Stimulated activated CD8-positive, alpha-beta memory T cell treated with anti-CD3 and anti-CD28 coated beads, Interleukin-4, amount 100 ng/mL, for 4 hours (primary cell): ENCODE results near the gene LGALSL.

Experiments used
- DNase-seq, 2 donors: peaks; one replicate each; pipeline ENCODE4 v3.0.0-alpha.2; 2020; ENCODE audit warnings: low read depth in 2 of 2, low spot score in 1 of 2

The LGALSL gene

DNA sequence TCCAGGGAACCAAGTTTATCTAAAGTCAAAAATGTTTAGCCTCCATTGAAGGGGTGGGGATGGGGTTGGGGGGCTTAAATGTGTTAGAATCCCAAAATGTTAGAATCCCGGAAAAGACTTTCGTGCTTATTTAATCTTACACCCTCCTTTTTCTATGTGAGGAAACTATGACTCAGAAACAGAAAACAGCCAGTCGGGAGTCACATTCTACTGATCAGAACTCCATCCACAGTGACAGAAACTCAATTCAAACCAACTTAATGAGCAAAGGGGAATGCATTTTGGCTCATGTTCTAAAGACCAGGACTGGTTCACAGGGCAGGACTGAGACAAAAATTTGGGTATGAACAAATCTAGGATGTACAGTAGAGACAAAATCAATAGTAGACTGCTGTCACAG lies 38.3 kb downstream of the LGALSL start:
- DNase-seq, result no peak

DNA sequence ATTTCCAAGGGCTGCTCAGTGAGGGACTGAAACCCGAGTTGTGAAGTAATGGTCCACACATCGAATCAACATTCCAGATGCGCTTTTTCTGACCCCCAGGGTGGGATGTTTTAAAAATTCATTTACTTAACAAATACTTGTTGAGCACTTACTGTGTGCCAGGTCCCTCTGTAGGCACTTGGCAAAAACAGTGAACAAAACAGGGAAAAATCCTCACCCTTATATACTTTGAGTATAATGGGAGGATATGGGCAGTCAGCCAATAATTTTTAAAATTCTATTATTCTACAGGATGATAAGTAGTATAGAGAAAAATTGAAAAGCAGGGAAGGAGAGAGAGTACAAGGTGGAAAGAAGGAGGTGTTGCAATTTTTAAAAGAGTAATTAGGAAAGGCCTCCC lies 38.9 kb downstream of the LGALSL start:
- no peak for DNase-seq

DNA sequence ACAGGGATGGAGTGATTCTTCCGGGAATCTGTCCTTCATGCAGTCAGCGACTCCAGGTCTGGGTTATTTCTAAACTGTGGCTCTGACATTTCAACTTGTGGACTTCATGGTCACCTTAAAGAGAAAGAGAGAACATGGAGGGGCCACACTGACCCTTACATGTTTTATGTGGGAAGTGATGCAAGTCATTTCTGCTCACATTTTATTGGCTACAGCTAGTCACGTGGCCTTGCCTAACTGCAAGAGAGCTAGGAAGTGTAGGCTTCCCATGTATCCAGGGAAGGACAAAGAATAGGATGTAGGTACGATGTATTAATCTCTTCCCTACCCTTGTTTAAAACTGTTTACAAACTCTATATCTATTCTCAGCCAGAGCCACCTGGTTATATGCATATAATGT lies 39.8 kb downstream of the LGALSL start:
- DNase-seq, result no peak

DNA sequence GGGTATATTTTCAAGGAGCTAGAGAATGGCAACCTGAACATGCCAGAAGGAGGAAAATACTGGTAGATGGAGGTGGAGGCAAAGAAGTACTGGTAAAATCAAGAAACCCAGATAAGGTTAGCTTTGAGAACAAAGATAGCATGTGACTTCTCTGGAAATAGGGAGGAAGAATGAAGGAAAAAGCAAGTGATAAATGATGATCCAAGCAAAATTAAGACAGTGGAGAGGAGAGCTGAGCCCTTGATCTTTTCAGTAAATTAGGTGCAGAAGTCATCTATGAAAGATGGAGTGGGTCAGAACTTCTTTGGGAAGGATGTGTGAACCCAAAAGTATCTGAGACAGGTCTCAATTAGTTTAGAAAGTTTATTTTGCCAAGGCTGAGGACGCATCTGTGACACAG lies 44.5 kb downstream of the LGALSL start:
- no peak for DNase-seq

DNA sequence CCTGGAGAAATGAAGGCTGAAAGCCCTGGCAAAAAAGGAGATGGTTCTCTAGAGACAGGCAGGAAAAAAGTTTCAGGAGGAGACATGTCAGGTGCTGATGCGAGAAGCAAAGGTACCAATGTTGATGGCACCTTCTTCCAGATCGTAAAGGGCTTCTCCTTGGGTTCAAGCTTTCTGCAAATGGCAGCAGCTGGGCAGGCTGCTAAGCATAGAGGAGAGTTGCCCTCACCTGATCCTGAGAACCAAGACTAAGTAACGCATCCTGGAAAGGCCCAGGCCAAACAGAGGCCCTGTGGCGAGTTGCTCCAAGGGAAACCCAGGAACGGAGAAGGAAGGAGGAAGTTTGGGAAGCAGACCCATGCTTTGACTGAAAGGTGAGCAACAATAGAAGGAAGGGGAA lies 46.6 kb downstream of the LGALSL start:
- DNase-seq, result no peak

DNA sequence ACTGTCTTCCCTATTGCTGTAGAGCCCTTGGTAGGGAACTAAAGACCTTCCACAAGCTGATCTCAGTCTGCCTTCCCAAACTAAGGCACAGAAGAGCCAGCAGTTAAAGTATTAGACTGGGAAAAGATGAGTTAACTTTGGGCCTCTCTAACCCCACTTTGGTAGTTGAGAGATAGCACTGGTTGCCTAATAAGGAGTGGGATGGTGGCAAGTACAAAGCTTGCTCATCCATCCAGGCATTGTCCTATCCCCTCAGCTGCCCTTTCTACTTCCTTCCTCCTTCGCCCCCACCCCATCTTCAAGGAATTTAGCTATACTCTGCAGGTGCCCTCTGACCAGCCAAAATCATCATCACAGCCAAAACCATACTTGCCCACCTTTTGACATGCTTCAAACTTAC lies 48.0 kb downstream of the LGALSL start:
- no peak for DNase-seq

DNA sequence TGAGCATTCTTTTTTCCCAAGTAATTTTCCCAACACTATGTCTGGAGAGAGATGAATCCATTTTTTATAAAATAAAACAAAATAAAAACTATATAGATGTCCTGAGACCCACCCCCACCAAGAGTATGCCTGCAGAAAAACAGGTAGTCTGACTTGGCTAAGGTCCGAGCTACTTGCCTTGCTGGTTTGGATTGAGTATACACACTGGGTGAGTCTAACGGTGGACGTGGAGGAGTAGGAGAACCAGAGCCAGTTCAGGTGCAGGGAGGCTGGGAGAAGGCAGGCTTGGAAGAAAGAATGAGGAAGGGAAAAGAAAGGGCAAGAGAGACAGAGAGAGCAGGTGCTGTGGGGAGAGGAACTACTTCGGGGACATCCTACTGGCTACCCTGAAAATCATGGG lies 48.9 kb downstream of the LGALSL start:
- no peak for DNase-seq

DNA sequence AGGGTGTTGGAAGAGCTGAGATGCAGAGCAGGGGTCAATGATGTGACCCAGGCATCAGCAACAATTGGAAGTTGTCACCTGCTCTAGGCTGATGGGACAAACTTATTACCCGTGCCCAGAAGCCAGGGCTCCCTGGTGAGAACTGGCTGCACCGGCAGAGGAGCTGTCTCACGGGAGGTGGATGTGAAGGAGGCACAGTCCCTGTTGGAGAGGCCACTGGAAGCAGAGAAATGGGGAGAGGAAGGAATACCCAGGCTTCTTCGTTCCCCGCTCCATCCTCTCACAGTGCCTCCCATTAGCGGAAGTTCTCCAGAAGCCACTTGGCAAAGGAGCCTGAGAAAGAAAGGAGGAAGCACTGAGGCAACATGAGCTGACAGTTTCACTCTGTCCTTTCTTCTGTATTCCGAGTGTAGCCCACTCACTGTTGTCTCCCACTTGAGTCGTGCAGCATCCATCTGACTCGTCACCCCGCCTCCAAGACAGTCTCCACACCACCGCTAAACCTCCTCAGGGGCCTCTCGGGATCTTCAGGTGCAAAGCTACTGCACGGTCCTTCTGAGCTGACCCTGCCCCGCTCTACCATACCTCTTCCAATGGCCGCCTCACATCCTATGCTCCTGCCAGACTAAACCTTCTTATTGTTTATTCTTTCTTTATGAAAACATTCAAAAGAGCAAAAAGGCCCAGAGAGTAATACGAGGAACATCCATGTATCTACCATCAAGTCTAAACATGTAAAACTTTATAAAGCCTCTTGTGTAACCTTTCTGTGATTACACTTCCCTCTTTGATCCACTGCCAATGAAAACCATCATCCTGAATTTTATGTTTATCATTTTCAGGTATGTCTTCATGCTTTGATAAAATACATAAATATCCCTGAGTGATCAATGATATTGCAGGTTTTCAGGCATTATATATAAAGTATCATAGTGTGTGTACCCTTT lies 51.1 kb downstream of the LGALSL start:
- no peak for DNase-seq

DNA sequence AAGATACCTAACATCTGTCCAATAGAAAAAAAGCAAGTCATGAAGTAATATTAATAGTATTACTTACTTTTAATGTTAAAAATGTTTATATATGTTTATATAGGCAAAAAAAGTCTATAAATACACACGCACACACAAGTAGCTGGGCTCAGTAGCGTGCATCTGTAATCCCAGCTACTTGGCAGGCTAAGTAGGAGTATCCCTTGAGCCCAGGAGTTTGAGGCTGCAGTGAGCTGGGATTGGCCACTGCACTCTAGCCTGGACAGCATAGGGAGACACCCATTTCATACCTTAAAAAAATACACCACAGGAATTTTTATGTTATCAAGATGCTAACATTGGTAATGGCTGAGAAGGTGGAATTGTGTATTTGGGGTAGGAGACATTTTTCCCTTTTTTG lies 52.7 kb downstream of the LGALSL start:
- no peak for DNase-seq
